HG03159 (cell line): ENCODE results near the gene PADI3.
"Not testable (repeated sequence)": the region's sequence is repeated elsewhere in the genome, so short reads cannot be mapped to it uniquely, and the experiment has no call there.

Source experiments
- ATAC-seq: cut with Tn5 transposase; IDR thresholded peaks from one replicate; pipeline ENCODE4 v1.9.1; 2021; ENCODE audit warnings: mild to moderate bottlenecking, moderate library complexity; ENCODE audit not compliant: unreplicated experiment

PADI3 gene

GRCh38 chr1:17321857-17322390 lies 73.0 kb downstream of the PADI3 start:
- not testable (repeated sequence) for ATAC-seq

- ATAC-seq: no peak
Observed at GRCh38 chr1:17328855-17329254, 80.0 kb downstream of the PADI3 start.

- ATAC-seq: no peak
Observed at GRCh38 chr1:17329610-17330009, 80.7 kb downstream of the PADI3 start.

GRCh38 chr1:17330856-17331255 lies 82.0 kb downstream of the PADI3 start:
- no peak for ATAC-seq

- no peak for ATAC-seq
Observed at GRCh38 chr1:17333081-17333480, 84.2 kb downstream of the PADI3 start.
